ENCODE measurements around the gene ZSCAN20. TPM values are rescaled to one million over a fixed set of nuclear protein-coding genes. Genes with fewer than 3 reads are reported as not detected.
A peak's percentile ranks its signal among the peaks of the same experiment; 100 is the strongest.

The ZSCAN20 gene
- total and polyA plus RNA-seq, 9 of the 15 experiments (the other 6 are each of a cell fraction or from before 2014, with no cell fraction given), result 0.36 to 3.3 (median 2.0) TPM

GRCh38 chr1:33455539-33456501, 16.6 kb upstream of the ZSCAN20 start (continued):
- TF ChIP-seq, protein P1, sequence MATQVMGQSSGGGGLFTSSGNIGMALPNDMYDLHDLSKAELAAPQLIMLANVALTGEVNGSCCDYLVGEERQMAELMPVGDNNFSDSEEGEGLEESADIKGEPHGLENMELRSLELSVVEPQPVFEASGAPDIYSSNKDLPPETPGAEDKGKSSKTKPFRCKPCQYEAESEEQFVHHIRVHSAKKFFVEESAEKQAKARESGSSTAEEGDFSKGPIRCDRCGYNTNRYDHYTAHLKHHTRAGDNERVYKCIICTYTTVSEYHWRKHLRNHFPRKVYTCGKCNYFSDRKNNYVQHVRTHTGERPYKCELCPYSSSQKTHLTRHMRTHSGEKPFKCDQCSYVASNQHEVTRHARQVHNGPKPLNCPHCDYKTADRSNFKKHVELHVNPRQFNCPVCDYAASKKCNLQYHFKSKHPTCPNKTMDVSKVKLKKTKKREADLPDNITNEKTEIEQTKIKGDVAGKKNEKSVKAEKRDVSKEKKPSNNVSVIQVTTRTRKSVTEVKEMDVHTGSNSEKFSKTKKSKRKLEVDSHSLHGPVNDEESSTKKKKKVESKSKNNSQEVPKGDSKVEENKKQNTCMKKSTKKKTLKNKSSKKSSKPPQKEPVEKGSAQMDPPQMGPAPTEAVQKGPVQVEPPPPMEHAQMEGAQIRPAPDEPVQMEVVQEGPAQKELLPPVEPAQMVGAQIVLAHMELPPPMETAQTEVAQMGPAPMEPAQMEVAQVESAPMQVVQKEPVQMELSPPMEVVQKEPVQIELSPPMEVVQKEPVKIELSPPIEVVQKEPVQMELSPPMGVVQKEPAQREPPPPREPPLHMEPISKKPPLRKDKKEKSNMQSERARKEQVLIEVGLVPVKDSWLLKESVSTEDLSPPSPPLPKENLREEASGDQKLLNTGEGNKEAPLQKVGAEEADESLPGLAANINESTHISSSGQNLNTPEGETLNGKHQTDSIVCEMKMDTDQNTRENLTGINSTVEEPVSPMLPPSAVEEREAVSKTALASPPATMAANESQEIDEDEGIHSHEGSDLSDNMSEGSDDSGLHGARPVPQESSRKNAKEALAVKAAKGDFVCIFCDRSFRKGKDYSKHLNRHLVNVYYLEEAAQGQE (IDR thresholded peaks at IDR 0.05; ENCODE audit: borderline replicate concordance), result peak; percentile 82
- TF ChIP-seq, protein P1 (CRISPR knock-in tag; IDR thresholded peaks at IDR 0.05; ENCODE audit: low read depth), result no peak
- TF ChIP-seq, protein P2, sequence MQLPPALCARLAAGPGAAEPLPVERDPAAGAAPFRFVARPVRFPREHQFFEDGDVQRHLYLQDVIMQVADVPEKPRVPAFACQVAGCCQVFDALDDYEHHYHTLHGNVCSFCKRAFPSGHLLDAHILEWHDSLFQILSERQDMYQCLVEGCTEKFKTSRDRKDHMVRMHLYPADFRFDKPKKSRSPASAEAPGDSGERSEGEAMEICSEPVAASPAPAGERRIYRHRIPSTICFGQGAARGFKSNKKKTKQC (CRISPR knock-in tag; IDR thresholded peaks at IDR 0.05), result no peak
- no peak for TF ChIP-seq U2AF2 (optimal IDR thresholded peaks at IDR 0.05; ENCODE audit: low read depth, low read length)
- no peak for TF ChIP-seq NFE2 (IDR thresholded peaks at IDR 0.05; ENCODE audit: low read depth)
- no peak for TF ChIP-seq ZNF398 (CRISPR knock-in tag; IDR thresholded peaks at IDR 0.05)
- no peak for TF ChIP-seq RBM34 (IDR thresholded peaks at IDR 0.05; ENCODE audit: borderline replicate concordance, insufficient read depth, low read length)
- TF ChIP-seq FOS (IDR thresholded peaks at IDR 0.05; ENCODE audit: extremely low read depth, insufficient read length), result no peak
- TF ChIP-seq, protein P3, sequence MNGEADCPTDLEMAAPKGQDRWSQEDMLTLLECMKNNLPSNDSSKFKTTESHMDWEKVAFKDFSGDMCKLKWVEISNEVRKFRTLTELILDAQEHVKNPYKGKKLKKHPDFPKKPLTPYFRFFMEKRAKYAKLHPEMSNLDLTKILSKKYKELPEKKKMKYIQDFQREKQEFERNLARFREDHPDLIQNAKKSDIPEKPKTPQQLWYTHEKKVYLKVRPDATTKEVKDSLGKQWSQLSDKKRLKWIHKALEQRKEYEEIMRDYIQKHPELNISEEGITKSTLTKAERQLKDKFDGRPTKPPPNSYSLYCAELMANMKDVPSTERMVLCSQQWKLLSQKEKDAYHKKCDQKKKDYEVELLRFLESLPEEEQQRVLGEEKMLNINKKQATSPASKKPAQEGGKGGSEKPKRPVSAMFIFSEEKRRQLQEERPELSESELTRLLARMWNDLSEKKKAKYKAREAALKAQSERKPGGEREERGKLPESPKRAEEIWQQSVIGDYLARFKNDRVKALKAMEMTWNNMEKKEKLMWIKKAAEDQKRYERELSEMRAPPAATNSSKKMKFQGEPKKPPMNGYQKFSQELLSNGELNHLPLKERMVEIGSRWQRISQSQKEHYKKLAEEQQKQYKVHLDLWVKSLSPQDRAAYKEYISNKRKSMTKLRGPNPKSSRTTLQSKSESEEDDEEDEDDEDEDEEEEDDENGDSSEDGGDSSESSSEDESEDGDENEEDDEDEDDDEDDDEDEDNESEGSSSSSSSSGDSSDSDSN (IDR thresholded peaks at IDR 0.05; ENCODE audit: borderline replicate concordance in 1 of 2, low read depth in 2 of 2, low read length in 2 of 2), result no peak
- TF ChIP-seq TBL1XR1 (IDR thresholded peaks at IDR 0.05; ENCODE audit: low read length in 2 of 2), result no peak
- TF ChIP-seq CSDE1 (IDR thresholded peaks at IDR 0.05), result no peak
- TF ChIP-seq SMARCE1 (IDR thresholded peaks at IDR 0.05), result no peak
- TF ChIP-seq MAFG (tag; conservative IDR thresholded peaks at IDR 0.05), result no peak
- TF ChIP-seq ZNF696 (CRISPR knock-in tag; conservative IDR thresholded peaks at IDR 0.05), result no peak

Data from K562 (cell line).